ENCODE data around the gene TRAPPC10. TPM values are rescaled to one million over a fixed set of nuclear protein-coding genes. Genes with fewer than 3 reads are reported as not detected.

Gene TRAPPC10
- total RNA-seq, 2 donors from 2014 or later: 36.8 to 40.1 TPM

DNA sequence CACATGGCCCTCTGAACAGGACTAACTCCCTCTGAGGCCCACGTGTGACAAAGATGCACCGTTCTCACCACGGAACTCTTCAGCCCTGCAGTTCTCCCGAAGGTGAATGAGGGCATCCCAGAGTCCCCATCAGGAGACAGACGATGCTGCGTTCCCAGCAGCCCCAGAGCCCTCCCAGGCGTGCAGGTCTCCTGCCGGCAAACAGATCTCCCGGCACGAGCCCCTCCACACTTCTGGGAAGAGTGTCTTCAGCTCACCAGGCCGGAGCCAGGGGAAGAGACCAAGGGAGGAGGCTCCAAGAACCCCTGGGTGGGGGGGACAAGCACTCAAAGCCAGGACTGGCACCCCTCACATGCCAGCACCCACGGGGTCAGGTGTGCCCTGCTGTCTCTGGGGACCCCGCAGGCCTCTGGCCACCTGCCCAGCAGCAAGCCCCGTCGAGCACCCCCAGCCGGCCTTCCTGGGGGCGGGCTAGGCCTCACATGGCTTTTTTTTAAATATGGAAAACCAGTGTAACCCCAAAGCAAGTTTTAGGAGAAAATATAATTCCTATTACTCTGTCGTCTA lies 45.1 kb upstream of the TRAPPC10 start:
- Histone ChIP-seq H3K9ac (ENCODE audit: extremely low read depth, low read length, poor library complexity, severe bottlenecking) (no peak overlapping the region), H3K36me3 (ENCODE audit: control insufficient read depth, insufficient read depth, low read length) (peaks cover 24% of the 10 kb centered on the region), H3K27me3 (ENCODE audit: control insufficient read depth, insufficient read depth, low read length, poor library complexity, severe bottlenecking) (no peaks in the 10 kb centered on the region), H3K9me3 (ENCODE audit: control insufficient read depth, low read length) (no peaks in the 10 kb centered on the region), H3K4me1 (ENCODE audit: control insufficient read depth, insufficient read depth, low read length) (no peaks in the 10 kb centered on the region), H3K27ac (ENCODE audit: low read depth, low read length) (no peak overlapping the region), H3K4me3 (ENCODE audit: low read length) (no peak overlapping the region)
- Mint-ChIP-seq H3K4me3 (no peak overlapping the region), H3K9me3 (peaks cover 1% of the 10 kb centered on the region), H3K27me3 (ENCODE audit: insufficient read depth) (no peaks in the 10 kb centered on the region), H3K4me1 (no peaks in the 10 kb centered on the region), H3K27ac (no peak overlapping the region), H3K36me3 (ENCODE audit: low read depth) (peaks cover 44% of the 10 kb centered on the region)
- WGBS, 2 experiments (ENCODE audit: insufficient coverage in 1 of 2, insufficient read length in 1 of 2): 92 to 93% methylated on average over 8 to 18 of the region's 18 CpGs
- TF ChIP-seq, protein P1, sequence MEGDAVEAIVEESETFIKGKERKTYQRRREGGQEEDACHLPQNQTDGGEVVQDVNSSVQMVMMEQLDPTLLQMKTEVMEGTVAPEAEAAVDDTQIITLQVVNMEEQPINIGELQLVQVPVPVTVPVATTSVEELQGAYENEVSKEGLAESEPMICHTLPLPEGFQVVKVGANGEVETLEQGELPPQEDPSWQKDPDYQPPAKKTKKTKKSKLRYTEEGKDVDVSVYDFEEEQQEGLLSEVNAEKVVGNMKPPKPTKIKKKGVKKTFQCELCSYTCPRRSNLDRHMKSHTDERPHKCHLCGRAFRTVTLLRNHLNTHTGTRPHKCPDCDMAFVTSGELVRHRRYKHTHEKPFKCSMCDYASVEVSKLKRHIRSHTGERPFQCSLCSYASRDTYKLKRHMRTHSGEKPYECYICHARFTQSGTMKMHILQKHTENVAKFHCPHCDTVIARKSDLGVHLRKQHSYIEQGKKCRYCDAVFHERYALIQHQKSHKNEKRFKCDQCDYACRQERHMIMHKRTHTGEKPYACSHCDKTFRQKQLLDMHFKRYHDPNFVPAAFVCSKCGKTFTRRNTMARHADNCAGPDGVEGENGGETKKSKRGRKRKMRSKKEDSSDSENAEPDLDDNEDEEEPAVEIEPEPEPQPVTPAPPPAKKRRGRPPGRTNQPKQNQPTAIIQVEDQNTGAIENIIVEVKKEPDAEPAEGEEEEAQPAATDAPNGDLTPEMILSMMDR (conservative IDR thresholded peaks at IDR 0.05): no peak
- no peak for DNase-seq

DNA sequence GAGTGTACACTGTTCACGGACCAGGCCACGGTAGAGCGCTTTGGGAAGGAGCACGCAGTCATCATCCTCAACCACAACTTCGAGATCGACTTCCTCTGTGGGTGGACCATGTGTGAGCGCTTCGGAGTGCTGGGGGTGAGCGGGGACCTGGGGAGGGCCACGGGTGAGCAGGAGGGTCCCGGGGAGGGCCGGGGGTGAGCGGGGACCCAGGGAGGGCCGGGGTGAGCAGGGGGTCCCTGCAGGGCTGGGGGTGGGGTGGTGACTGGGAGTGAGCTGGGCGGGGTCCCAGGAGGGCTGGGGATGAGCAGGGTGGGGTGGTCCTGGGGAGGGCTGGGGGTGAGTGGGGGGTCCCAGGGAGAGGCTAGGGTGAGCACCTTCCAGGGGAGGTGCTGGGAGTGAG lies 44.1 kb upstream of the TRAPPC10 start:
- Mint-ChIP-seq H3K27me3 (ENCODE audit: insufficient read depth) (no peaks in the 10 kb centered on the region), H3K27ac (no peak overlapping the region), H3K9me3 (peaks cover 1% of the 10 kb centered on the region), H3K36me3 (ENCODE audit: low read depth) (peaks cover 47% of the 10 kb centered on the region), H3K4me1 (no peaks in the 10 kb centered on the region), H3K4me3 (no peak overlapping the region)
- Histone ChIP-seq H3K36me3 (ENCODE audit: control insufficient read depth, insufficient read depth, low read length) (peaks cover 20% of the 10 kb centered on the region), H3K4me1 (ENCODE audit: control insufficient read depth, insufficient read depth, low read length) (no peaks in the 10 kb centered on the region), H3K27me3 (ENCODE audit: control insufficient read depth, insufficient read depth, low read length, poor library complexity, severe bottlenecking) (no peaks in the 10 kb centered on the region), H3K27ac (ENCODE audit: low read depth, low read length) (no peak overlapping the region), H3K4me3 (ENCODE audit: low read length) (no peak overlapping the region), H3K9me3 (ENCODE audit: control insufficient read depth, low read length) (no peaks in the 10 kb centered on the region), H3K9ac (ENCODE audit: extremely low read depth, low read length, poor library complexity, severe bottlenecking) (no peak overlapping the region)
- TF ChIP-seq, protein P1 (conservative IDR thresholded peaks at IDR 0.05): no peak
- no peak for DNase-seq
- 95 to 100% methylated on average over 3 to 15 of the region's 15 CpGs for WGBS, 2 experiments (ENCODE audit: insufficient coverage in 1 of 2, insufficient read length in 1 of 2)

DNA sequence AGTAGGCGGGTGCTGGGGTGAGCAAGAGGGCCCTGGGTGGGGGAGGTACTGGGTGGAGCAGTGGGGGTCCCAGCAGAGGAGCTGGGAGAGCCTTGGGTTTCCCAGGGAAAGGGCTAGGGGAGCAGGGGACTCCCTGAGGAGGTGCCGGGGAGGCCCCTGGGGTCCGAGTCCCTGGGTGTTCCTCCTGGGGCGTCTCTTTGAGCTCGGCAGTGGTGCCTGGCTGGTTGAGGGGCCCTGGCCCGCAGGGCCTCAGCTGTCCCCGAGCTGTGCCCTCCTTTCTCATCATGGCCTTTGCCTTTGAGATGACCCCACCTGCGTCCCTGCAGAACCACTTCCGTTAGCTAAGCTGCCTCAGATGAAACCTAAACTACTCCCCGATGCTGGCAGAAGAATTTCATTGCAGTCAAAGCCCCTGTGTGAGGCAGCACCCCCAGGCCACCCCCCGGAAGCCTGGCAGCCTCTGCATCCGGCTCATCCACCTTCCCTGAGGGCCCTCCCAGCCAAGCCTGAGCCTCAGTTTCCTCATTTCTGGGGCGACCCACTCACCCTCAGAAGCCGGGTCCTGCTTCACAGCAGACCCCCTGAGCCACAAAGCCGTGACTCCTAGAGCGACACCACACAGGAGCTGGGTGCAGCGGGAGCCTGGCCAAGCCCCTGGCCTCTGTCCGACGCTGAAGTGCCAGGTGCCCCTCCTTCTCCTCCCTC lies 43.5 kb upstream of the TRAPPC10 start:
- Histone ChIP-seq H3K9me3 (ENCODE audit: control insufficient read depth, low read length) (no peaks in the 10 kb centered on the region), H3K9ac (ENCODE audit: extremely low read depth, low read length, poor library complexity, severe bottlenecking) (no peak overlapping the region), H3K36me3 (ENCODE audit: control insufficient read depth, insufficient read depth, low read length) (peaks cover 17% of the 10 kb centered on the region), H3K4me1 (ENCODE audit: control insufficient read depth, insufficient read depth, low read length) (no peaks in the 10 kb centered on the region), H3K27ac (ENCODE audit: low read depth, low read length) (no peak overlapping the region), H3K27me3 (ENCODE audit: control insufficient read depth, insufficient read depth, low read length, poor library complexity, severe bottlenecking) (no peaks in the 10 kb centered on the region), H3K4me3 (ENCODE audit: low read length) (no peak overlapping the region)
- H3K27me3 Mint-ChIP-seq (ENCODE audit: insufficient read depth): no peaks in the 10 kb centered on the region
- TF ChIP-seq, protein P1 (conservative IDR thresholded peaks at IDR 0.05): no peak
- H3K4me3 Mint-ChIP-seq: no peak overlapping the region
- no peak for DNase-seq
- peaks cover 44% of the 10 kb centered on the region for H3K36me3 Mint-ChIP-seq (ENCODE audit: low read depth)
- peaks cover 1% of the 10 kb centered on the region for H3K9me3 Mint-ChIP-seq
- H3K4me1 Mint-ChIP-seq: no peaks in the 10 kb centered on the region
- no peak overlapping the region for H3K27ac Mint-ChIP-seq
- 91 to 95% methylated on average over 17 to 19 of the region's 19 CpGs for WGBS, 2 experiments (ENCODE audit: insufficient coverage in 1 of 2, insufficient read length in 1 of 2)

Measured in endodermal cell (in vitro differentiated cells).